ENCODE results near the gene NSG2.

Gene NSG2

DNA sequence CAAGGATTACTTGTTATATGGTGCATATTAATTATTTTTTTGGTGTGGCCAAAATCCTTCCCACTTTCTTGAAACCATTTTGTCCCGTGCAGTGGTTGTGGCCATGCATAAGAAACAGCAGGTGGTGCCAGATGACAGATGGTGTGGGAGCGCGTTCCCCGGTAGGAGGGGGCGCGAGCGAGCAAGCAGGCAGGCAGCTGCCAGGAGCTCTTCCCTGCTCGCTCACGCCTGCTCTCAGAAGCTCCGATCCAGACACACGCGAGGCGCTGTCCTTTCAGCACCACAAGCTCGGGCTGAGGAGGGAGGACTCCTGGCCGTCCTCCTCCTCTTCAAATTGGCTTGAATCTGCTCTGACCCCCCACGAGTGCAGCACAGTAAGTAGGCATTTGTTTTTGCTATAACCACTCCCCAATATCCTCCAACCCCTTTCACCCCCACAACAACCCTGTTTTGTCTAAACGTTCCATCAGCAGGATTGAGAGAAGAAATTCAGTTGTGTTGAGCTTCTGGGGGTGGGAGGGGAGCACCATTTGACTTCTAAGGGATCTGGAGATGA lies at the start of gene NSG2:
Gene NSG2, plus strand, starts transcription at position 237 of the 556 bp plus-strand sequence. CDS start 1,050 bp downstream, outside the sequence.
- peak; percentile 58 for DNase-seq

DNA sequence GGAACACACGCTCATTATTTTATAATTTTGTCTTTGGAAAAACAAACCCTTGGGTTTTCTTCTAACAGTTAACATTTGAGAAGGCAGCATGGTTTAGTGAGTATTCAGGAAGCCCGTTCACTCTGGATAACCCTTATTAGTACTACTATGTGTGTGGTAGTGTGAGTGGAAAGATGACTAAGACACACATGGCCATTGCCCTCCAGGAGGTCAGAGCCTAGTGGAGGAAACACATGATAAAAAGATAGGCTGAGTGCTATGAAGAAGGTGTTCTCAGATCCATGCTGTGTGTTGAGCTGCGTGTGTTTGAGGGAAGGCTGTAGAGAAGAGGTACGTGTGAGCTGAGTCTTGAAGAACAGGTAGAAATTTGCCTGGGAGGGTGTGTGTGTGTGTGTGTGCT lies 48.2 kb upstream of the NSG2 start:
- no peak for DNase-seq

DNA sequence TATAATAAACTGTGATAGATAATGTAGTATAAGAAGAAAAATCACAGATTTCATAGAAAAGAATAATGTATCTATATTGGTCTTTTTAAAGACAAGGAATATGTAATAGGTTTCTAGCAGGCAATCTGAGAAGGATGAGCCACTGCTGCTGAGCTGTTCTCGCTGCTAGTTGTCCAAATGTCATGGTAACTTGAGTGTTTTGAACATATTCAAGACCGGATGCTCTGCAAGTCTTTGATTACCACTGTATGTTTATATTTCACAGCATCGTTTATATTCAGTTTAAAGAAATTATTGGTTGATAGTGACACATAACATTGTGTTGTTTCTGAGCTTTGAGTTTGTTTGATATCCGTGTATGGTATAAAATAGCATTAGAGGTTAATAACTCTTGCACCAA lies 47.0 kb upstream of the NSG2 start:
- DNase-seq, result no peak

DNA sequence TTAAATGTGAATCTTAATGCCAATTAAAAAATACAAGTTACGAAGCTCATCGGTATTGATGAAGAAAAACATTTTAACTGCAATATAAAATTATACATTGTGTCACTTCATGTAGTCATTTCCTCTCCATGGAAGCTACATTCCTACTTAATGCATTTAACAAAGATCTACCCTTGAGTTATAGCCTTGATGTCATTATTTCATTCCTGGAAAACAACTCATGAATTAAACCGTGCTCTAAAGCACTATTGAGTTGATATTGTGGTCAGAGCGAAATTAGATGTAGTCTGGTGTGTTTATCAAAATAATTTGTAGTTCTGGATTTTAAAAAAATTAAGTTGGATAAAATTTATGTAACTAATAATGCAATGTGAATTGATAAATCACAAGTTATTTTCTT lies 45.4 kb upstream of the NSG2 start:
- DNase-seq, result no peak

DNA sequence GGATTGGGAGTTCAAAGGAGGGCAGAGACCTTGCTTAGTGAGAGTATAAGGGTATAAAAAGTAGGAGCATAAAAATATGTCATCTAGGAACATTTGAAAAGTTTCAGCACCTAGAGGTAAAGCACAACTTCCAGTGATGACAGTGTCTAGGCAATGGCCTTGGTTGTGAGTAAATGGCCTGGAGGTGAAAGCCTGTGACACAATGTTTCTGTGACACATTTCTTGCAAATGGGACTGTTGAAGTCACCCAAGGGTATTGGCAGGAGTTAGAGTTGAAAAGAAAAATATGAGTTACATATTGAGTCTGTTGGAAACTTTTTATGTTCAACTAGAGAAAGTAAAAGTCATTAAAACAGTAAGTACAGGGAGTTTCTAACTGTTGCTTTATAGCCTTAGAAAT lies 41.7 kb upstream of the NSG2 start:
- DNase-seq, result peak; percentile 7

DNA sequence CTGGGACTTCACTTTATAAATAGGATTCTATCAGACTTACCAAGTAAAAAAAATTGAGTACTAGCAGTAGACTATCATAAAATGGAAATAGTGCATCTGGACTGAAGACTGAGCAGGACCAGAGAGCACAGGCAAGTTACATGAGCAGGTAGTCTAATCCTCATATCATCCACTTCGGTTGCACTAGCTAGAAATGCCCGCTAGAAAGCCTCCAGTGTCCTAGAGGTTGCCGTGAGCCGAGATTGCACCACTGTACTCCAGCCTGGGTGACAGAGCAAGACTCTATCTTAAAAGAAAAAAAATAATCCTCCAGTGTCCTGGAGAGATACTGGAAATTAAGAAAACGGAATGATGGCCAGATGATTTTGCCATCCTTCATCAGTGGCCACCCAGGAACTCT lies 36.6 kb upstream of the NSG2 start:
- DNase-seq, result no peak

DNA sequence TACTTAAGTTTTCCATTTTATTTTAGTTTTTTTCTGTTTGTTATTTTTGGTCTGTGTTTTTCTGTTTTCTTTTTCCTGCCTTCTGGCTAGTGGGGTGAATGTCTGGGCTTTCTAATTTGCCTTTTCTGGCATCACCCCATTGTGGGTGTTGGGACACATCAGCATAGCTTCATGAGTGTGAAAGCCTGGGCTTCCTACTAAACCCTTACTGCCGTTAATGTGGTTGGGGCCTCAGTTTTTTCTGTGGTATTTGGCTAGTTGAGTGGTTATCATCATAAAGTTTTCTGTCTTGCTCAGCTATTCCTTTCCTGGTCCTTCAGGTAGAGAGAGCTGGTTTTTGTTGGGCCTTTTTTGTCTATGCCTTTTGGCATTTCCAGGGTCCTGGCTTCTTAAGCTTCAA lies 35.1 kb upstream of the NSG2 start:
- DNase-seq, result peak; percentile 29

DNA sequence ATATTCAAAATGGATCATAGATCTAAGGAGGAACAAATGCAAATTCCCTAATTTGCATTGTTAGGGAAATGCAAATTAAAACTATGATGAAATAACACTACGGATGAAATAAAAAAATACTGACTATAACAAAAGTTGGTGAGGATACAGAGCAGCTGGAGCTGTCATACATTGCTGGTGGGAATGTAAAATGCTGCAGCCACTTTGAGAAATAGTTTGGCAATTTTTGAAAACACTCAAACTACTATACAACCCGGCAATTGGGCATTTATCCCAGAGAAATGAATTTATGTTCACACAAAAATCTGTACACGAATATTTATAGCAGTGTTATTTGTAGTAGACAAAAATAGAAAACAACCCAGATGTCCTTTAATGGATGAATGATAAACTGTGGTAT lies 34.1 kb upstream of the NSG2 start:
- DNase-seq, result no peak

DNA sequence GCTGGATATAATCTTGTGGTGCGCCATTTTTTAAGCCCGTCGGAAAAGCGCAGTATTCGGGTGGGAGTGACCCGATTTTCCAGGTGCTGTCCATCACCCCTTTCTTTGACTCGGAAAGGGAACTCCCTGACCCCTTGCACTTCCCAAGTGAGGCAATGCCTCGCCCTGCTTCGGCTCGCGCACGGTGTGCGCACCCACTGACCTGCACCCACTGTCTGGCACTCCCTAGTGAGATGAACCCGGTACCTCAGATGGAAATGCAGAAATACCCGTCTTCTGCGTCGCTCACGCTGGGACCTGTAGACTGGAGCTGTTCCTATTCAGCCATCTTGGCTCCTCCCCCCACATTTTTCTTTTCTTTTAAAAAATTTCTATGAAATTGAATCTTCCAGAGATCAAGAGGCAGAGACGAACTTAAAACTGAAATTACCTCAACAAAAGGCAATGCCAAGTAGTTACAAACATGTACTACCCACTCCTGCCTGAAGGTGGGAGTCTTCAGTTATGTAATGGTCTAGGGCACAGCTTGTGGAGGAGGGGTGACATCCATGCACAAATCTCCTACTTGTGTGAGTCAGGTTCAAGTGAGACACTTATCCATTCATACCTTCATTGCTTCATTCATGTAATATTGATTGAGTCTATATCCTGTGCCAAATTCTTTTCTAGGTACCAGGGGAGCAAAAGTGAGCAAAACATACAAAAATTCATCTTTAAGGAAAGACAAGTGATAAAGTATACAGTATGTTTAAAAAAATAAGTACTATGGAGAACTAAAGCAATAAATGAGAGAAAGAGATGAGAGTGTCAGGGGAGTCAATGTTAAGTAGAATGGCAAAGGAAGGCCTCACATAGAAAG lies 25.2 kb upstream of the NSG2 start:
- DNase-seq, result peak; percentile 47

DNA sequence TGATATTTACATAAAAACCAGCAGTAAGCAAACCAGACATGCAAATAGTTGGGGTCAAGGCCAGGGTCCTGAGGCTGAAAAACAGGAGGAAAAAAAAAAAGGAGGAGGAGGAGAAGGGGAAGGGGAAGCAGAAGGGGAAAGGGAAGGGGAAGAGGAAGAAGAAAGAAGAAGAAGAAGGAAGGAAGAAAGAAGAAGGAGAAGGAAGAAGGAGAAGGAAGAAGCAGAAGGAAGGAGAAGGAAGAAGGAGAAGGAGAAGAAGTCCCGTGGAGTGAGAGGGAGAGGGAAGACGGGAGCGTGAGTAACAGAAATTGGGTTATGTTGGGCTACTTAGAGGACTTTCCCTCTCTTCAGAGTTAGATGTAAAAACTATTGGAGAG lies 24.6 kb upstream of the NSG2 start:
- DNase-seq, result no peak

DNA sequence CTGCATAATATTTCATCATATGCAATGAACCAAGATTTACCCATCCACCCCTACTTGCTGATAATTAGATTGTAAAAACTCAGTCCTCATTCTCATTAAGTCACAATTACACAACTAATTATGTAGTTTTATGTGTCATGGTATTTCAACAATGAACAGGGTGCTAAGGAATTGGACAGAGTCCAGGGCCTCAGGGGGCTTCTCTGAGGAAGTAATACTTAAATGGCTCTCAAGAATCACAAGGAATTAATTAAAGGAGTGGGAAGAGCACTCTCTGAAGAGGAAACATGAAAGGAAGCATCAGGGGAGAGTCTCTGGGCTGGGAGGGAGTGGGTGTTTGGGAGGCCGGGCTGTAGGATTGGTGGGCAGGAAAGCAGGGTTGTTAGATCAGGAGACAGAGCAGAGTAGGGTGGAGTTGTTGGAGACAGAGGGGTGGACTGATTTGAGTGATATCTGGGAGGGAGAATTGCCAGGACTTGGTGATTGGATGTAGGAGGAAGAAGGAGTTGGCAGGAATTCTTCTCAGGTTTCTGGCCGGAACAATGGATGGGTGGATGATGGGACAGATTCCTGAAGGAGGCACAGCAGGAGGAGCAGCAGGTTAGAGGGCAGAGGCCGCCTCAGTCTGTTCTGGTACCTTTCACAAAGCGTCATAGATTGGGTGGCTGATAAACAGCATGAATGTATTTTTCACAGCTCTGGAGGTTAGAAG lies 23.0 kb upstream of the NSG2 start:
- DNase-seq, result no peak

DNA sequence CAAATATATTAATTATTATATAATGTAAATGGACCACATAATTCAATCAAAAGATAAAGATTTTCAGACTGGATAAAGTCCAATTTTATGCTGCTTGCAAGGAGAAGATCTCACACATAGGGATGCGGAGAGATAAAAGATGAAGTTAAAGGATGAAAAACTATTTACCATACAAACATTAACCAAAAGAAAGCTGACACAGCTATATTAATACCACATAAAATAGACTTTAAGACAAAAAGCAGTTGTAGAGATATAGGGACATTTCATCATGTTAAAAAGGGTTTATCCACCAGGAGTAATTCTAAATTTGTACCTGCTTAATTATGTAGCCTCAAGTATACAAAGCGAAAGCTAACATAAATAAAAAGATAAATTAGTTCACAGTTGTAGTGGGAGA lies 15.2 kb upstream of the NSG2 start:
- DNase-seq, result no peak

DNA sequence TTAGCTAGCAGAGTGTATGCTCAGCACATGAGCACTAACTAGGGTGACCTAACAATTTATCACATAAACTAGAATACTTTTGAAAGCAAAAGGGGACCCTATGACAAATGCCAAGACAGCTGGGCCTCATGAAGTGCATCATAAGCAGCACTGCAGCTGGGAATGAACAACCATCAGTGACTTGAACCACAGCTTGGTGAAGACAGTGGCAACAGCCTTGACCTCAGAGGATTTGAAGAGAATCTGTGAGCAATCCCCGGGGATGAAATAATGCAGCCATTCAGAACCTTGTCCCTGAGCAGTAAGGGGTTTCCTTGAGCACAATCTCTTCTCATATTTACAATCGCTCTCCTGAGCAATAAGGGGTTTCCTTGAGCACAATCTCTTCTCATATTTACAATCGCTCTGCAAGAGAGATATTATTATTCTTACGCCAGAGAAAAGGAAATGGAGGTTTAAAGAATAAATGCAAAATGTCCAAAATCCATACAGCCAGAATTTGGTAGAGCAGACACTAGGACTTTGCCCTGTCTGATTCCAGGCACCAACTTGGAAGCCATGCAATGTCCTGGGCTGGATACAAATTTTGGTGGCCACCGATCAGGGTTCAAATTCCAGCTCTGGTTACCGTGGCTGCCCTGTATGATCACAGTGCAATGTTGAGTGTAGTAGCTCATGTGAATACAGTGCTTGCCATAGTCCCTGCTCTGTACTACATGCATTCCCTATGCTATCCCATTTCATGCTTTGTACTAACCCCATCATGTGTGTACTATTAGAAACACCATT lies 846 bp upstream of the NSG2 start:
- no peak for DNase-seq

DNA sequence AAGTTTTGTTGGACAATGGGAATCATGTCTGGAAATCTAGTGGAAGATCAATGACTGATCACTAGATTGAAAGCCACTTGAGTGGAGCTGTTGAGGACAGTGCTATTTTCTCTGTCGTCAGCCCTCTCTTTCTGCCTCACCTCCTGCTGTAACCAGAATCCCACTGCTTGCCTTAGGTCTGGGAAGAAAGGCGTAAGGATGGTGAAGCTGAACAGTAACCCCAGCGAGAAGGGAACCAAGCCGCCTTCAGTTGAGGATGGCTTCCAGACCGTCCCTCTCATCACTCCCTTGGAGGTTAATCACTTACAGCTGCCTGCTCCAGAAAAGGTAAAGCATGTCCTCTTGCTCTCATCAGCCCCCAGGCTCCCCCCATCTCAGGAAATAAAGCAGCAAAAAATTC lies 1.1 kb downstream of the NSG2 start:
- no peak for DNase-seq

DNA sequence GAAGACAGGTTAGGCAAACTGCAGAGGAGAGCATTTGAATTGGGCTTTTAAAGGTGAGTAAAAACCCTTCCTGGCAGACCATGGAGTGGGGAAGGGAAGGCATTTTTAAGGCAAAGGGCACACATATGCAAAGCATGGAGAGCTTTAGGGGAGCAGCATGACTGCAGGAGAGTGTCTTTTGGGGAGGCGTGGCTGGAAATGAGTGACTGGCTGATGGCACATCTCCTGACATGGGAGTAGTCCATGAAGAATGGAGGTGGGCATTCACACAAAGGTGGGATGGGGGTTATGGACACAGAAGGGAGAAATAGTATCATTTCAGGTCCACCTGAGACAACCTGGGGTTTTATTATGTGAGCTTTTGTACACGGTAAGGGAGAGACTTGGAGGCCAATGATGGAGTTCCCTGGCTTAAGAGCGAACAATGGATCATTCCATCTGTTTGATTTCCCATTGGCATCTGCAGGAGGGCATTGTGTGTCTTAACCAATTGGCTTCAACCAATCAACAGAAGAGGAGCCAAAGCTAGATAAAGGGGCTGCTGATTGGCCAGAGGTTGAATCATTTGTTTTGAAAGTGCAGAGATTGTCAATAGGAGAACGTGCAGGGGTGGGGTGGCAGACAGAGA lies 2.1 kb downstream of the NSG2 start:
- DNase-seq, result no peak

DNA sequence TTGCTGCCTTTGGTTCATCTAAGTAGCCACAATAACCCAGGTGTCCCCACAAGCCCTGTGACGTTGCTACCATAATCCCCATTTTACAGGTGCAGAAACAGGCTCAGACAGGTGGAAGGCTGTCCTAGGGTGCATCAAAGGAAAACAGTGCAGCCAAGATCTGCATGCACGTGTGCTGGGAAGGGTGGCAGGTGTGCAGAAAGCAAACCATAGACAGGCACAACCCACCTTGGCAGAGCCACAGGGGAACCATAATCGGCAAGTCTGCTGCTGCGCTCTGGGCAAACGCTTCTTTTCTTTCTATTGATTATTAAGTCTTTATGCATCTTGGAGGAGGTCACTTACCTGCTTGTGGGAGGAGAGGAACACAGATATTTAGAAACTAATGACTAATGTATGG lies 7.1 kb downstream of the NSG2 start:
- no peak for DNase-seq

DNA sequence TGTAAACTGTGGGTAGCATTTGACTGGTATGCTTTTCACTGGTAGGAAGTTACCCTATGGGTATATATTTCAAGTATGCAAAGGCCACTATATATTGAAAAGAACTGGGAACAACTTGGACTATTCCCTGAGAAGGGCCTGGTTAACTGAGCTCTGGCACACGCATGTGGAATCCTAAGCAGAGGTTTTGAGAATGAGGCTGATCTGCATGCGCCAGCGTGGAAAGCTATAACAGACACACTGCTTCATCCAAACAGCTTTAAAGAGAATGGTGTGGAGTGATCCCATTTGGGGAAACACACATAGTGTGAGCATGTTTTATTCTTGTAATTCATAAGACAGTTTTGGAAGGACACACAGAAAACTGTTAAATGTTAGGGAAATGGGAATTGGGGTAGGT lies 8.4 kb downstream of the NSG2 start:
- no peak for DNase-seq

DNA sequence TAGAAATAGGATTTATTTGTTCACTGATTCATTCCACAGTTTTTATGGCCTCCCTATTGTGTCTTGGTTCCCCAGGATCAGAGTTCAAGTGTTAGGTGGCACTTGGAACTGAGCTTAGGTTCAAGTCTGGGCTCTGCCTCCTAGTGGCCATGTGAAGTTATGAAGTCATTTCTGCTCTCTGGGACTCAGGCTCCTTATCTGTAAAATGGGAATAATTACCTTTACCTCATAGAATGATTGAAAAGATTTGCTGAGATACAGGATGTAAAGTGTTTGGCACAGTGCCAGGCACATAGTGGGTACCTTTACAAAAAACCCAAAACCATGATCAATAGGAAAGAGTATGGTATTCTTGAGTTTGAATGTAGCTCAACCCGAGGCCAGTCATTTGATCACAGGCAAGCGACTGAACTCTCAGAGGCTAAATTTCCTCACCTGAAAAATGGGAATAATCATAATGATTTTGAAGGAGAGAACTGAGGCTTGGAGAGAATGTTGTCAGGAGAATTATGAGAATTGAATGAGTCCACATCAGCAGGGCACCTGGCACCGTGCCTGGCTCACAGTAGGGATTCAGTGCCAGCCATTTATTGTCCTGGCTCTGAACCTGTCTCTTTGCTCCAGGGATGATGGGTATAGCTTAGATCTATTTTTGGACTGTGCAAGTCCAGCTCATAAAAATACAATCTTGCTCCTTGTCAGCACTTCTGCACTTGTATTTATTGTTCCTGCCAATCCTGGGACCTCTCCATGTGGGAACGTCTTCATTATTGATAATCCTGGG lies 10.8 kb downstream of the NSG2 start:
- peak; percentile 7 for DNase-seq

DNA sequence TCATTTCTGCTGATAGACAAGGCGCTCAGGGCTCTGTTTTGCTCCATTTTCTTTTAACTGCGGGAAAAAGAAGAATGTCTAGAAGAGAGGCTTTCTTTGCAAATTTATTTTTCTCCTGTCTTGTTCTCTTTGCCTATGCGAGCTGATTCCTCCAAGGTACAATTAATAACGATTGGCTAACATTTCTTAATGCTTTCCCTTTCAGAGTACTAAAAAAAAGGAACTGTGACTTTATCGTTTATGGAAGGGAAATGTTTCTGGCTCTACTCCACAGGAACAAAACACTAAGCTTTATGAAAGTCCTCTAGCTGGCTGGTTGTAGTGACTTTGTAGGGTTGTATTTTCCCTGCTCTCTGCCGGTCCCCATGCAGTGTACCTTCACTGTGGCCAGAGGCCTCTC lies 11.7 kb downstream of the NSG2 start:
- DNase-seq, result no peak

DNA sequence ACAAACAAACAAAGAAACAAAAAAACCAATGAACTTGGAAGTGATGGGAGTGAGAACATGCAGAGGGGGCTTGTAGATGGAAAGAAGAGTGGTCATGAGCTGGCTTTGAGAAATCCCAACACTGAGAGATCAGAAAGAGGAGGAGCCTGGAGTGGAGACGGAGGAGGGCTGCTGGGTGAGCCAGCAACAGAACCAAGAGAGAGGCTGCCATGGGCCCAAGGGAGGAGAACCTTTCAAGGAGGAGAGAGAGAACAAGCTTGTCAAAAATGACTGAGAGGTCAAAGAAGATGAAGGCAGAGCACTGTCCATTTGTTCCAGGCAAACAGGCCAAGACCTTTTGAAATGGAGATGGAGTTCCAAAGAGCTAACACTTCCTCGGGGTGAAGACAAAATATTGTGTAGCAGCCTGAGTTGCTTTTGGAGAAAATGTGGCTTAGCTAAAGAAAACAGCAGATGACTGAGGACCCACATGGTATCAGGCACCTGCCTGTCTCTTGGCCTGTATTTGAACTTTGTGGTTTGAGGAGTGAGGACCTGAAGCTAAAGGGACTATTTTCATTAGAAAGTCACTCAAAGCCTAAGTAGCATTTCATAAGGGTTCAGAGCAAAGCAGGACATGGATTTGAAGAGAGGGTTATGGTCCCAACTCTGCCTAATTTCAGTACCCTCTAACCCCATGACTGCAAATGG lies 13.1 kb downstream of the NSG2 start:
- DNase-seq, result no peak

DNA sequence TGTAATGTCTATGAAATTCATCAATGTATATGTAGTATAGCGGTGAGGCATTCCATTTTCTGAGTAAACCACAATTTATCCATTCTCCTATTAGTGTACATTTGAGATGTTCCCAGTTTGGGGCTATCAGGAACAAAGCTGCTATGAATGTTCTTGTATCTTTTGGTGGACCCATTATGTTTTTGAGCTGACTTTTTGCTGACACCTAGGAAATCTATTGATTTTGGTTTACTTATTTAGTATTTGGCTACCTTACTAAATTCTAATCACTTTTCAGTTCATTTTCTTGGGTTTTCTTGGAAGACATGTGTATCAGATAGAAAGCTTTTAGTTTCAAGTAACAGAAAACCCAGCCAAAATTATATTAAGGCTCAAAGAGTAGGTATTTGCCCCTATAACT lies 13.7 kb downstream of the NSG2 start:
- no peak for DNase-seq
